HG03521 (cell line): Measurements from ENCODE around the gene SLC43A3.

ENCODE experiments used
- ATAC-seq: cut with Tn5 transposase; IDR thresholded peaks from one replicate; pipeline ENCODE4 v1.9.1; 2021; ENCODE audit warnings: mild to moderate bottlenecking, moderate library complexity; ENCODE audit not compliant: unreplicated experiment

The SLC43A3 gene

GRCh38 chr11:57390535-57390934, 36.4 kb downstream of the SLC43A3 start, which contains the start of gene PRG2:
Gene PRG2, minus strand, starts transcription at chr11:57390650. Its CDS starts 706 bp downstream, at chr11:57389944.
- no peak for ATAC-seq

GRCh38 chr11:57387289-57388030, 39.5 kb downstream of the SLC43A3 start:
- no peak for ATAC-seq

GRCh38 chr11:57386178-57386940, 40.6 kb downstream of the SLC43A3 start:
- no peak for ATAC-seq

GRCh38 chr11:57380975-57381374, 45.9 kb downstream of the SLC43A3 start, which contains the start of gene PRG3:
Gene PRG3, minus strand, starts transcription at chr11:57381150. Its CDS starts 442 bp downstream, at chr11:57380708.
- no peak for ATAC-seq

GRCh38 chr11:57379732-57380131, 47.2 kb downstream of the SLC43A3 start:
- ATAC-seq, result no peak

GRCh38 chr11:57378186-57378585, 48.7 kb downstream of the SLC43A3 start:
- no peak for ATAC-seq

- ATAC-seq, result no peak
Measured at GRCh38 chr11:57377107-57377506, 49.8 kb downstream of the SLC43A3 start.

GRCh38 chr11:57376095-57377090, 50.5 kb downstream of the SLC43A3 start:
- no peak for ATAC-seq

- ATAC-seq, result no peak
Measured at GRCh38 chr11:57375490-57375889, 51.4 kb downstream of the SLC43A3 start.

GRCh38 chr11:57374966-57375365, 52.0 kb downstream of the SLC43A3 start:
- ATAC-seq, result no peak

GRCh38 chr11:57373146-57373545, 53.8 kb downstream of the SLC43A3 start:
- ATAC-seq, result no peak

GRCh38 chr11:57370941-57371340, 56.0 kb downstream of the SLC43A3 start:
- ATAC-seq, result no peak

- no peak for ATAC-seq
Measured at GRCh38 chr11:57370251-57370650, 56.7 kb downstream of the SLC43A3 start.

GRCh38 chr11:57368845-57369232, 58.1 kb downstream of the SLC43A3 start:
- no peak for ATAC-seq

- no peak for ATAC-seq
Measured at GRCh38 chr11:57368106-57368844, 58.6 kb downstream of the SLC43A3 start.

GRCh38 chr11:57364851-57365660, 61.9 kb downstream of the SLC43A3 start:
- no peak for ATAC-seq

GRCh38 chr11:57363131-57364080, 63.5 kb downstream of the SLC43A3 start:
- ATAC-seq, result no peak

- ATAC-seq, result no peak
Measured at GRCh38 chr11:57361926-57362325, 65.0 kb downstream of the SLC43A3 start.
